K562 (cell line): ENCODE measurements around the gene SETD7. TPM values are rescaled to one million over a fixed set of nuclear protein-coding genes. Genes with fewer than 3 reads are reported as not detected.
A peak's percentile ranks its signal among the peaks of the same experiment; 100 is the strongest.

Experiments used
- CBX1 ChIP-seq: sonication (generic); IDR thresholded peaks from 2 replicates; pipeline ENCODE4 v1.6.1; 2016; ENCODE audit warnings: antibody characterized with exemption, low read depth, mild to moderate bottlenecking
- ETV5 ChIP-seq: sonication (generic); formaldehyde crosslinking; IDR thresholded peaks from 2 replicates; pipeline ENCODE4 v1.4.0; 2020; ENCODE audit warnings: low read depth, mild to moderate bottlenecking, missing genetic modification reagents
- MCM7 ChIP-seq, 2 experiments: fragments of 450-650 bp; IDR thresholded peaks; 2 replicates each; pipeline ENCODE4 v1.6.1; 2016 to 2018
- MTF1 ChIP-seq: fragments of 250-450 bp; sonication (Bioruptor Pico); IDR thresholded peaks from 2 replicates; pipeline ENCODE4 v1.9.0; 2021; ENCODE audit warnings: moderate library complexity, mild to moderate bottlenecking, inconsistent platforms, borderline replicate concordance
- NEUROD1 ChIP-seq: fragments of 150-350 bp; IDR thresholded peaks from 2 replicates; pipeline ENCODE4 v1.6.1; 2014; ENCODE audit warnings: borderline replicate concordance, low read length, low read depth; ENCODE audit not compliant: partially characterized antibody
- NR2C2 ChIP-seq, 2 experiments: fragments of 200-800 bp in 1 of 2; sonication (Bioruptor generic) in 1 of 2; sonication (generic) in 1 of 2; formaldehyde crosslinking in 1 of 2; IDR thresholded peaks; 2 replicates each; pipeline versions ENCODE4 v1.6.1 to v1.8.0; 2016 to 2022; ENCODE audit warnings: mild to moderate bottlenecking in 1 of 2, missing compliant biosample characterization in 1 of 2, missing genetic modification characterization in 1 of 2, missing genetic modification reagents in 1 of 2
- NRF1 ChIP-seq, 2 experiments: fragments of 450-650 bp; IDR thresholded peaks in 1 of 2; conservative IDR thresholded peaks in 1 of 2; 2 replicates each; pipeline ENCODE4 v1.6.1; 2014; ENCODE audit warnings: mild to moderate bottlenecking in 2 of 2
- PHTF2 ChIP-seq: fragments of 250-450 bp; sonication (Bioruptor Pico); IDR thresholded peaks from 2 replicates; pipeline ENCODE4 v1.5.0; 2021; ENCODE audit warnings: mild to moderate bottlenecking
- SMAD4 ChIP-seq: fragments of 250-450 bp; sonication (Bioruptor Pico); conservative IDR thresholded peaks from 2 replicates; pipeline ENCODE4 v1.8.0; 2021; ENCODE audit warnings: inconsistent platforms, mild to moderate bottlenecking, moderate library complexity
- SMARCE1 ChIP-seq: fragments of 450-650 bp; IDR thresholded peaks from 2 replicates; pipeline ENCODE4 v1.7.1; 2016; ENCODE audit warnings: mild to moderate bottlenecking
- SP1 ChIP-seq: sonication (generic); formaldehyde crosslinking; IDR thresholded peaks from 2 replicates; pipeline ENCODE4 v1.8.1; 2022; ENCODE audit warnings: mild to moderate bottlenecking, missing genetic modification reagents
- SRF ChIP-seq, 2 experiments: fragments of 250-450, 450-650 bp in 1 of 2; sonication (Bioruptor Pico) in 1 of 2; sonication (generic) in 1 of 2; formaldehyde crosslinking; IDR thresholded peaks; 2 replicates each; pipeline versions ENCODE4 v1.5.0 to v1.5.1; 2020 to 2022; ENCODE audit warnings: mild to moderate bottlenecking in 1 of 2, missing genetic modification reagents in 1 of 2
- ZNF444 ChIP-seq: fragments of 250-450 bp; sonication (Bioruptor Pico); IDR thresholded peaks from 2 replicates; pipeline ENCODE4 v1.4.0; 2020; ENCODE audit warnings: mild to moderate bottlenecking, moderate library complexity
- polyA plus RNA-seq, 8 experiments: library from polyadenylated mRNA; depleted of rRNA in 4 of 8; stranded (reverse) in 5 of 8; unstranded in 3 of 8; fragments of >200 nt; fragmentation: Nextera tagmentation in 2 of 8; fragmentation: Illumina TruSeq in 1 of 8; extraction: Ambion mirVana in 2 of 8; extraction: Trizol in 1 of 8; gene quantifications; 2 replicates each; pipeline versions ENCODE4 v1.2.1 to v1.2.3, GENCODE V29; 2011 to 2014; ENCODE audit warnings: inconsistent platforms in 1 of 8, missing spikeins in 1 of 8
- total RNA-seq, 7 experiments: library from RNA; depleted of rRNA in 6 of 7; stranded (reverse); fragments of >200 nt in 6 of 7; fragmentation: Illumina TruSeq in 2 of 7; extraction: Trizol in 2 of 7; gene quantifications; 2 replicates each; pipeline versions ENCODE4 v1.2.1 to v1.2.3, GENCODE V29; 2011 to 2021; ENCODE audit warnings: low replicate concordance in 1 of 7
- TF ChIP-seq, protein P1 (sequence below), 2 experiments: IDR thresholded peaks; 2 replicates each; pipeline ENCODE4 v1.6.1; 2012; ENCODE audit warnings: improper control_type of control experiment in 2 of 2, low read depth in 2 of 2, low read length in 2 of 2, borderline replicate concordance in 1 of 2
- TF ChIP-seq, protein P2 (sequence below), 2 experiments: fragments of 250-450 bp in 1 of 2; fragments of 450-650 bp in 1 of 2; sonication (Bioruptor Pico) in 1 of 2; IDR thresholded peaks; 2 replicates each; pipeline versions ENCODE4 v1.6.1 to v1.8.0; 2016 to 2021; ENCODE audit warnings: mild to moderate bottlenecking in 2 of 2, moderate library complexity in 2 of 2, missing compliant biosample characterization in 1 of 2, missing genetic modification characterization in 1 of 2
- TF ChIP-seq, protein P3 (sequence below), 2 experiments: IDR thresholded peaks; 2 replicates each; pipeline ENCODE4 v1.6.1; 2011; ENCODE audit warnings: borderline replicate concordance in 1 of 2, control low read depth in 1 of 2, low read depth in 1 of 2, low read length in 1 of 2, mild to moderate bottlenecking in 1 of 2, mixed read lengths in 1 of 2, moderate library complexity in 1 of 2; ENCODE audit not compliant: insufficient read depth in 1 of 2, insufficient read length in 1 of 2, poor library complexity in 1 of 2, severe bottlenecking in 1 of 2; ENCODE audit errors: extremely low read depth in 1 of 2
- TF ChIP-seq, protein P4 (sequence below): fragments of 450-650 bp; formaldehyde crosslinking; IDR thresholded peaks from 2 replicates; pipeline ENCODE4 v1.4.0; 2020; ENCODE audit warnings: mild to moderate bottlenecking, mixed read lengths

SETD7 gene
- total and polyA plus RNA-seq, 9 of the 15 experiments (the other 6 are each of a cell fraction or from before 2014, with no cell fraction given) = 0.37 to 2.4 (median 1.7) TPM

DNA sequence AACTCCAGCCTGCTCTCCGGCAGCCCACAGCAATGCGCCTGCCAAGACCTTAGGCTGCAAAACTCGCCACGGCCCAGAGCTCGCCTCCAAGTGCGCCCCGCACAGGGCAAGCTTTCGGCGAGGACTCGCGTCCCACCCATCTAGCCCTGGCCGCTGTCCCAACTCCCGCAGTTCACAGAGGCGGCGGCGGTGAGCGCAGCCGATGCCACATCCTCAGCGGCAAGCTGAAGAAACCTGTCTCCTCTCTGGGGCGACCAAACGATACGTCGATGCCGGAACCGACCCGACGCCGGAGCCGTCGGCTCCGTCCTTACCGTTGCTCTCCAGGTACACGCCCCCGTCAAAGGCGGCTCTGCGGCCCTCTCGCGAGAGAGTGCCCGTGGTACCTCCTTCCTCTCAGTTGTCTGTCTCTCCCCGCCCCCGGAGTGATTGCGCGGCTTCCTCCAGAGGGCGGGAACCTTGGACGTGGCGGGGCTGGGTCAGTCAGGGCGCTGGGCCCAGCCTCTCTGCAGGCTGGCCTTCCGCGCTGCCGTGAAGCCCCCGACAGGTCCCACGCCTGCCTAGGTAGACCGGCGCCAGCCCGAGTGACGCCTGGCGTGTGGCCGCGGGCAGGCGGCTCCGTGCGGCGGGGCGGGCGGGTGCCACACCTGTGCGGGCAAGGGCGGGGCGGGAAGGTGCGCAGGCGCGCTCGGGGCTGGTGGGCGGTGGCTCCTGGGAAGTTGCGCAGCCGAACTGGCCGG is 102.5 kb downstream of the SETD7 start (continued):
- TF ChIP-seq, protein P1, sequence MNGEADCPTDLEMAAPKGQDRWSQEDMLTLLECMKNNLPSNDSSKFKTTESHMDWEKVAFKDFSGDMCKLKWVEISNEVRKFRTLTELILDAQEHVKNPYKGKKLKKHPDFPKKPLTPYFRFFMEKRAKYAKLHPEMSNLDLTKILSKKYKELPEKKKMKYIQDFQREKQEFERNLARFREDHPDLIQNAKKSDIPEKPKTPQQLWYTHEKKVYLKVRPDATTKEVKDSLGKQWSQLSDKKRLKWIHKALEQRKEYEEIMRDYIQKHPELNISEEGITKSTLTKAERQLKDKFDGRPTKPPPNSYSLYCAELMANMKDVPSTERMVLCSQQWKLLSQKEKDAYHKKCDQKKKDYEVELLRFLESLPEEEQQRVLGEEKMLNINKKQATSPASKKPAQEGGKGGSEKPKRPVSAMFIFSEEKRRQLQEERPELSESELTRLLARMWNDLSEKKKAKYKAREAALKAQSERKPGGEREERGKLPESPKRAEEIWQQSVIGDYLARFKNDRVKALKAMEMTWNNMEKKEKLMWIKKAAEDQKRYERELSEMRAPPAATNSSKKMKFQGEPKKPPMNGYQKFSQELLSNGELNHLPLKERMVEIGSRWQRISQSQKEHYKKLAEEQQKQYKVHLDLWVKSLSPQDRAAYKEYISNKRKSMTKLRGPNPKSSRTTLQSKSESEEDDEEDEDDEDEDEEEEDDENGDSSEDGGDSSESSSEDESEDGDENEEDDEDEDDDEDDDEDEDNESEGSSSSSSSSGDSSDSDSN (IDR thresholded peaks at IDR 0.05; ENCODE audit: borderline replicate concordance in 1 of 2, low read depth in 2 of 2, low read length in 2 of 2) = peak; percentile 58 to 80; a peak in 1 of 4 replicates
- TF ChIP-seq SP1 = peak; percentile 84
- TF ChIP-seq, protein P2, sequence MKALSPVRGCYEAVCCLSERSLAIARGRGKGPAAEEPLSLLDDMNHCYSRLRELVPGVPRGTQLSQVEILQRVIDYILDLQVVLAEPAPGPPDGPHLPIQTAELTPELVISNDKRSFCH (CRISPR knock-in tag; IDR thresholded peaks at IDR 0.05) = no peak
- TF ChIP-seq, protein P2 (tag; IDR thresholded peaks at IDR 0.05) = peak; percentile 26; the same call in 1 of the 2 replicates
- no peak for TF ChIP-seq MTF1 (CRISPR knock-in tag)
- TF ChIP-seq SMARCE1 = no peak
- TF ChIP-seq MCM7 (IDR thresholded peaks at IDR 0.05) = no peak
- peak; percentile 76 for TF ChIP-seq SMAD4
- peak; percentile 55 for TF ChIP-seq NEUROD1
- TF ChIP-seq NRF1 (conservative IDR thresholded peaks at IDR 0.05 in 1 of 2, IDR thresholded peaks at IDR 0.05 in 1 of 2) = peak; percentile 92; a peak in 3 of 4 replicates
- TF ChIP-seq, protein P3, sequence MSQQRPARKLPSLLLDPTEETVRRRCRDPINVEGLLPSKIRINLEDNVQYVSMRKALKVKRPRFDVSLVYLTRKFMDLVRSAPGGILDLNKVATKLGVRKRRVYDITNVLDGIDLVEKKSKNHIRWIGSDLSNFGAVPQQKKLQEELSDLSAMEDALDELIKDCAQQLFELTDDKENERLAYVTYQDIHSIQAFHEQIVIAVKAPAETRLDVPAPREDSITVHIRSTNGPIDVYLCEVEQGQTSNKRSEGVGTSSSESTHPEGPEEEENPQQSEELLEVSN (IDR thresholded peaks at IDR 0.05; ENCODE audit: borderline replicate concordance in 1 of 2, extremely low read depth in 1 of 2, insufficient read depth in 1 of 2, insufficient read length in 1 of 2, low read depth in 1 of 2, low read length in 1 of 2, poor library complexity in 1 of 2, severe bottlenecking in 1 of 2) = peak; percentile 10 to 62
- no peak for TF ChIP-seq ZNF444 (CRISPR knock-in tag)
- TF ChIP-seq NR2C2 (CRISPR knock-in tag; IDR thresholded peaks at IDR 0.05) = no peak
- peak; percentile 38; the same call in 1 of the 2 replicates for TF ChIP-seq NR2C2 (tag; IDR thresholded peaks at IDR 0.05)
- TF ChIP-seq PHTF2 (CRISPR knock-in tag) = no peak
- TF ChIP-seq, protein P4, sequence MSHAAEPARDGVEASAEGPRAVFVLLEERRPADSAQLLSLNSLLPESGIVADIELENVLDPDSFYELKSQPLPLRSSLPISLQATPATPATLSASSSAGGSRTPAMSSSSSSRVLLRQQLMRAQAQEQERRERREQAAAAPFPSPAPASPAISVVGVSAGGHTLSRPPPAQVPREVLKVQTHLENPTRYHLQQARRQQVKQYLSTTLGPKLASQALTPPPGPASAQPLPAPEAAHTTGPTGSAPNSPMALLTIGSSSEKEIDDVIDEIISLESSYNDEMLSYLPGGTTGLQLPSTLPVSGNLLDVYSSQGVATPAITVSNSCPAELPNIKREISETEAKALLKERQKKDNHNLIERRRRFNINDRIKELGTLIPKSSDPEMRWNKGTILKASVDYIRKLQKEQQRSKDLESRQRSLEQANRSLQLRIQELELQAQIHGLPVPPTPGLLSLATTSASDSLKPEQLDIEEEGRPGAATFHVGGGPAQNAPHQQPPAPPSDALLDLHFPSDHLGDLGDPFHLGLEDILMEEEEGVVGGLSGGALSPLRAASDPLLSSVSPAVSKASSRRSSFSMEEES (CRISPR knock-in tag) = peak; percentile 1; the same call in 1 of the 2 replicates
- peak in 1 of 2 experiments; percentile 18; a peak in 1 of 4 replicates for TF ChIP-seq SRF (CRISPR knock-in tag; IDR thresholded peaks at IDR 0.05)
- peak; percentile 96 for TF ChIP-seq CBX1
- peak; percentile 72 for TF ChIP-seq ETV5 (CRISPR knock-in tag)
